ENCODE data around the gene NPSR1.
A peak's percentile ranks its signal among the peaks of the same experiment; 100 is the strongest.

NPSR1 gene

GRCh38 chr7:34723866-34724490 lies 66.0 kb downstream of the NPSR1 start:
- no peak for DNase-seq

GRCh38 chr7:34726221-34726620 lies 68.2 kb downstream of the NPSR1 start:
- DNase-seq: no peak

GRCh38 chr7:34727464-34727995 lies 69.5 kb downstream of the NPSR1 start:
- no peak for DNase-seq

- no peak for DNase-seq
Observed at GRCh38 chr7:34728156-34728555, 70.1 kb downstream of the NPSR1 start.

- no peak for DNase-seq
Observed at GRCh38 chr7:34734771-34735170, 76.8 kb downstream of the NPSR1 start.

- DNase-seq: no peak
Observed at GRCh38 chr7:34735526-34735925, 77.5 kb downstream of the NPSR1 start.

- no peak for DNase-seq
Observed at GRCh38 chr7:34739651-34740300, 81.8 kb downstream of the NPSR1 start.

GRCh38 chr7:34740840-34741239 lies 82.8 kb downstream of the NPSR1 start:
- no peak for DNase-seq

GRCh38 chr7:34747176-34747781 lies 89.3 kb downstream of the NPSR1 start:
- no peak for DNase-seq

- peak; percentile 73 for DNase-seq
Observed at GRCh38 chr7:34747867-34748727, 90.1 kb downstream of the NPSR1 start.

- no peak for DNase-seq
Observed at GRCh38 chr7:34748728-34749089, 90.7 kb downstream of the NPSR1 start.

- DNase-seq: no peak
Observed at GRCh38 chr7:34749446-34749845, 91.4 kb downstream of the NPSR1 start.

- no peak for DNase-seq
Observed at GRCh38 chr7:34750209-34750608, 92.2 kb downstream of the NPSR1 start.

GRCh38 chr7:34750636-34751035 lies 92.6 kb downstream of the NPSR1 start:
- DNase-seq: no peak

- no peak for DNase-seq
Observed at GRCh38 chr7:34751725-34752643, 94.0 kb downstream of the NPSR1 start.

- DNase-seq: no peak
Observed at GRCh38 chr7:34752929-34753328, 94.9 kb downstream of the NPSR1 start.

- no peak for DNase-seq
Observed at GRCh38 chr7:34755008-34755407, 97.0 kb downstream of the NPSR1 start.

GRCh38 chr7:34756025-34756437 lies 98.0 kb downstream of the NPSR1 start:
- no peak for DNase-seq

GRCh38 chr7:34756691-34757090 lies 98.7 kb downstream of the NPSR1 start:
- DNase-seq: no peak

- DNase-seq: no peak
Observed at GRCh38 chr7:34757570-34758110, 99.6 kb downstream of the NPSR1 start.

- no peak for DNase-seq
Observed at GRCh38 chr7:34758111-34758601, 100.1 kb downstream of the NPSR1 start.
